ENCODE measurements around the gene ERICH2.
A peak's percentile ranks its signal among the peaks of the same experiment; 100 is the strongest.

ERICH2 gene

GRCh38 chr2:170782673-170783072 lies 12.5 kb downstream of the ERICH2 start:
- H3K27ac ChIP-seq = no peak overlapping the region
- POLR2A ChIA-PET (ENCODE audit: low non-redundant PET) = no interaction called here
- no peak for DNase-seq (ENCODE audit: low spot score)
- no peak for TF ChIP-seq CTCF (conservative IDR thresholded peaks at IDR 0.05; ENCODE audit: low read depth)
- CTCF ChIA-PET = no interaction called here

GRCh38 chr2:170783549-170783948 lies 13.4 kb downstream of the ERICH2 start:
- no peak for DNase-seq (ENCODE audit: low spot score)
- H3K27ac ChIP-seq = no peak overlapping the region
- CTCF ChIA-PET = interaction anchor here (0.6 kb wide), 1 partner anchor 484 kb away, joined by 6 read pairs; no protein-coding TSS in a partner anchor
- POLR2A ChIA-PET (ENCODE audit: low non-redundant PET) = no interaction called here
- TF ChIP-seq CTCF (conservative IDR thresholded peaks at IDR 0.05; ENCODE audit: low read depth) = no peak

- DNase-seq (ENCODE audit: low spot score) = no peak
- POLR2A ChIA-PET (ENCODE audit: low non-redundant PET) = interaction anchor here (0.7 kb wide), 1 partner anchor 13 kb away, joined by 3 read pairs; no protein-coding TSS in a partner anchor
- TF ChIP-seq CTCF (conservative IDR thresholded peaks at IDR 0.05; ENCODE audit: low read depth) = no peak
- H3K27ac ChIP-seq = no peak overlapping the region
- CTCF ChIA-PET = interaction anchor here (1.3 kb wide), 1 partner anchor 14 kb away, joined by 4 read pairs; no protein-coding TSS in a partner anchor
These were observed 28.8 kb downstream of the ERICH2 start for GRCh38 chr2:170798996-170799395.

GRCh38 chr2:170806548-170806947 lies 36.4 kb downstream of the ERICH2 start:
- CTCF ChIA-PET = no interaction called here
- POLR2A ChIA-PET (ENCODE audit: low non-redundant PET) = no interaction called here
- TF ChIP-seq CTCF (conservative IDR thresholded peaks at IDR 0.05; ENCODE audit: low read depth) = no peak
- no peak for DNase-seq (ENCODE audit: low spot score)
- no peak overlapping the region for H3K27ac ChIP-seq

GRCh38 chr2:170812710-170813600 lies 42.8 kb downstream of the ERICH2 start:
- peak; percentile 74 for TF ChIP-seq CTCF (conservative IDR thresholded peaks at IDR 0.05; ENCODE audit: low read depth)
- DNase-seq (ENCODE audit: low spot score) = peak; percentile 65
- POLR2A ChIA-PET (ENCODE audit: low non-redundant PET) = no interaction called here
- no peak overlapping the region for H3K27ac ChIP-seq
- CTCF ChIA-PET = interaction anchor here (0.5 to 3.6 kb wide), 20 partner anchors 15 to 992 kb away, joined by 3 to 18 read pairs (median 4); no protein-coding TSS in a partner anchor

- DNase-seq (ENCODE audit: low spot score) = peak; percentile 48
- H3K27ac ChIP-seq = no peak overlapping the region
- CTCF ChIA-PET = interaction anchor here (0.6 to 3.6 kb wide), 14 partner anchors 43 to 993 kb away, joined by 3 to 18 read pairs (median 4); no protein-coding TSS in a partner anchor
- no peak for TF ChIP-seq CTCF (conservative IDR thresholded peaks at IDR 0.05; ENCODE audit: low read depth)
- POLR2A ChIA-PET (ENCODE audit: low non-redundant PET) = no interaction called here
These were observed 43.7 kb downstream of the ERICH2 start for GRCh38 chr2:170813611-170814532.
